8988T (cell line): ENCODE results near the gene BCKDHB.

Source experiments
- DNase-seq: peaks from one replicate; pipeline ENCODE4 v3.0.0; 2011

Gene BCKDHB

GRCh38 chr6:80338201-80338836 is 231.8 kb downstream of the BCKDHB start:
- peak; percentile 14 for DNase-seq

- no peak for DNase-seq
Observed at GRCh38 chr6:80339421-80339820, 232.9 kb downstream of the BCKDHB start.

GRCh38 chr6:80340280-80340679 is 233.8 kb downstream of the BCKDHB start:
- no peak for DNase-seq

- DNase-seq = no peak
Observed at GRCh38 chr6:80340686-80341085, 234.2 kb downstream of the BCKDHB start.

GRCh38 chr6:80341330-80341729 is 234.9 kb downstream of the BCKDHB start:
- DNase-seq = no peak

- DNase-seq = no peak
Observed at GRCh38 chr6:80343511-80343910, 237.0 kb downstream of the BCKDHB start.

GRCh38 chr6:80347101-80347500 is 240.6 kb downstream of the BCKDHB start:
- no peak for DNase-seq

- no peak for DNase-seq
Observed at GRCh38 chr6:80348263-80348662, 241.8 kb downstream of the BCKDHB start.

GRCh38 chr6:80356000-80356399 is 249.5 kb downstream of the BCKDHB start:
- no peak for DNase-seq

- DNase-seq = no peak
Observed at GRCh38 chr6:80356545-80356944, 250.1 kb downstream of the BCKDHB start.

GRCh38 chr6:80357081-80357480 is 250.6 kb downstream of the BCKDHB start:
- no peak for DNase-seq

- no peak for DNase-seq
Observed at GRCh38 chr6:80357674-80358073, 251.2 kb downstream of the BCKDHB start.

GRCh38 chr6:80363501-80364122 is 257.1 kb downstream of the BCKDHB start:
- no peak for DNase-seq

- no peak for DNase-seq
Observed at GRCh38 chr6:80364149-80364548, 257.7 kb downstream of the BCKDHB start.

- DNase-seq = no peak
Observed at GRCh38 chr6:80366051-80366450, 259.6 kb downstream of the BCKDHB start.

GRCh38 chr6:80366714-80367113 is 260.2 kb downstream of the BCKDHB start:
- DNase-seq = no peak

- no peak for DNase-seq
Observed at GRCh38 chr6:80376411-80376810, 269.9 kb downstream of the BCKDHB start.

GRCh38 chr6:80380566-80380965 is 274.1 kb downstream of the BCKDHB start:
- DNase-seq = no peak

- no peak for DNase-seq
Observed at GRCh38 chr6:80382811-80383210, 276.3 kb downstream of the BCKDHB start.

- DNase-seq = no peak
Observed at GRCh38 chr6:80388507-80388906, 282.0 kb downstream of the BCKDHB start.
